ENCODE measurements around the gene TBC1D1.

Gene TBC1D1

DNA sequence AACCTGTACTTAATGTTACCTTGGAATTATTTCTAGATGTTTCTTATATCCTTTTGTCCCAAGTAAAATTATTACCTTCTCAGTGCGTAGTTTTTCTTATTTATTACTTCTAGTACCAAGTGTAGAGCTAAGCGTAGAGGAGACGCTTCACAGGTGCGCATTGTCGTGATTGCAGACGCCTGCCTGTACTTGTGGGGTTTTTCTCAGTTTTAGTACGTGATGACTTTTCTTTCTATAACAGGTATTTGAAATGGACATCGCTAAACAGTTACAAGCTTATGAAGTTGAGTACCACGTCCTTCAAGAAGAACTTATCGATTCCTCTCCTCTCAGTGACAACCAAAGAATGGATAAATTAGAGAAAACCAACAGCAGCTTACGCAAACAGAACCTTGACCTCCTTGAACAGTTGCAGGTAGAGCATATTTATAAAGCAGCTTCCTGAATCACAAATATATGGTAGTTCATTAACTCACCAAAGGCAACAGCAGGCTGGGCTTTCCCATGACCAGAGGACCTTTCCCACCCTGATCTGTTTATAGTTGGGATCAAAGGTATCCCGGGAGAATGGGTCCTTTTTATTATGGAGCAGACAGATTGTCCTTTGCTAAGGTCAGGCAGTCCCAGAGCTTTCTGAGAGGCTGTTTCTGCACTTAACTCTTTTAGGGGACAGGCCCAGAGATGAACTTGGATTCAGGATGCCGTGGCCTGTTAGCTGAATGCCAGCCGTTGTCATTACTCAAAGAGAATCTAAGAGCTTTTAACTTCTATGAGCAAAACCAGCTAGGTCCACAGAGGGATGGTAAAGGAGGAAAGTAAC, 242.2 kb downstream of the TBC1D1 start:
- no peak overlapping the region for H2BK15ac ChIP-seq (ENCODE audit: low read depth, poor library complexity, severe bottlenecking)
- DNase-seq = peak; percentile 46

DNA sequence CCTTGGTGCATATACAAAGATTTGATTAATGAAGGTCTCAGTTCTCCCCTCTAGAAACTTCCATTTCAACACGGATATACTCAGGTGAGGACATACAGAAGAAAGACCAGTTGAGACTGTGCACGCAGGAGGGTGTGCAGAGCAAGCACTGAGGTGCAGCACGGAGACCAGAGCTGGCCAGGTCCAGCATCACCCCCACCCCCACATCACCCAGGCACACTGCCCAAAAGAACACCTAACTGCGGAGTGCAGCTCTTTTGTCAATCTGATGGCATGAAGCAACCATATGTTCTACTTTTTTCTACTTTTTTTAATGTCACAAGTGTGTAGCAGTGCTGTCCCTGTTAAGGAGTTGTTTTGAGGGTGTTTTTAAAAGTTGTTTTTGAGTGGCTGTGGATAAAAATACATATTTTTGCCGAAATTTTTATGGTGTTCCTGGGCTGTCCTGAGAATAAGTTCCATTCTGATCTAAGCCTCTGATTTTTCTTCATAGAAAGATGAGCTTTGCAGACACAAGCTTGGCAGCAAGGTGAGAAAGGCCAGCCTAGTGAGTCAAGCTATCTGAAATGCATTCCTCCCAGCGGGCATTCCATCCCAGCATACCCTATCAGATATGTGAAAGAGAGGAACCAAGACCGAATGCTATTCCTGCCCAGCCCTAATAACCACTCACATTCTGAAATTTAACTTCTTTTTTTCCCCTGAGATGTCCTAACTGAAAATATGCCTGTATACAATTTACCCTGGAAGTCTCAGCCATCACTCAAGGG, 243.0 kb downstream of the TBC1D1 start:
- 96% methylated on average over 6 of the region's 7 CpGs for WGBS
- Histone ChIP-seq H3K4me2 (ENCODE audit: low read length, poor library complexity, severe bottlenecking) (no peak overlapping the region), H3K9ac (ENCODE audit: low read length) (no peak overlapping the region), H3K79me1 (replicated peaks; ENCODE audit: low read length, poor library complexity, severe bottlenecking) (peaks cover 3% of the 10 kb centered on the region), H3K4ac (ENCODE audit: low read depth in 1 of 2, low read length in 2 of 2) (no peak overlapping the region), H2BK12ac (ENCODE audit: low read length in 2 of 2) (no peak overlapping the region), H2BK15ac (ENCODE audit: low read depth, poor library complexity, severe bottlenecking) (no peak overlapping the region), H3K18ac (ENCODE audit: low read depth in 1 of 2, low read length in 2 of 2) (no peak overlapping the region), H4K91ac (ENCODE audit: low read length) (no peak overlapping the region), H2AK5ac (ENCODE audit: low read length, severe bottlenecking) (no peak overlapping the region), H3K36me3 (ENCODE audit: control insufficient read depth in 1 of 2, insufficient read depth in 2 of 2, low read depth in 1 of 2, low read length in 2 of 2) (peaks cover 12 to 14% of the 10 kb centered on the region in 2 experiments), H3K27me3 (ENCODE audit: control insufficient read depth in 1 of 2, insufficient read depth in 1 of 2, low read length in 2 of 2) (no peaks in the 10 kb centered on the region), H2BK120ac (ENCODE audit: low read depth, low read length) (no peak overlapping the region), H3K23ac (ENCODE audit: low read length in 2 of 2) (no peak overlapping the region), H3K14ac (ENCODE audit: low read length in 2 of 2) (no peak overlapping the region), H3K4me3 (ENCODE audit: insufficient read depth in 1 of 2, low read depth in 1 of 2, low read length in 2 of 2) (no peak overlapping the region), H4K8ac (ENCODE audit: low read length) (no peak overlapping the region), H3K4me1 (ENCODE audit: control insufficient read depth, insufficient read depth, low read depth, low read length) (peaks cover 14% of the 10 kb centered on the region), H3K27ac (ENCODE audit: low read length, poor library complexity, severe bottlenecking) (no peak overlapping the region), H3K9me3 (ENCODE audit: control insufficient read depth, low read length) (no peaks in the 10 kb centered on the region), H2BK5ac (ENCODE audit: low read depth, low read length, poor library complexity, severe bottlenecking) (no peak overlapping the region), H2AFZ (ENCODE audit: low read depth, low read length) (no peak overlapping the region)
- DNase-seq = no peak

More for the DNA sequence above, 242.2 kb downstream of the TBC1D1 start:
- Histone ChIP-seq H3K23ac (ENCODE audit: low read length in 2 of 2) (no peak overlapping the region), H3K27me3 (ENCODE audit: control insufficient read depth in 1 of 2, insufficient read depth in 1 of 2, low read length in 2 of 2) (no peaks in the 10 kb centered on the region), H2BK5ac (ENCODE audit: low read depth, low read length, poor library complexity, severe bottlenecking) (no peak overlapping the region), H3K4me3 (ENCODE audit: insufficient read depth in 1 of 2, low read depth in 1 of 2, low read length in 2 of 2) (no peak overlapping the region), H3K36me3 (ENCODE audit: control insufficient read depth in 1 of 2, insufficient read depth in 2 of 2, low read depth in 1 of 2, low read length in 2 of 2) (peaks cover 12 to 14% of the 10 kb centered on the region in 2 experiments), H3K4ac (ENCODE audit: low read depth in 1 of 2, low read length in 2 of 2) (no peak overlapping the region), H3K4me1 (ENCODE audit: control insufficient read depth, insufficient read depth, low read depth, low read length) (peaks cover 17% of the 10 kb centered on the region), H2BK120ac (ENCODE audit: low read depth, low read length) (no peak overlapping the region), H2AFZ (ENCODE audit: low read depth, low read length) (no peak overlapping the region), H4K91ac (ENCODE audit: low read length) (no peak overlapping the region), H3K27ac (ENCODE audit: low read length, poor library complexity, severe bottlenecking) (no peak overlapping the region), H3K4me2 (ENCODE audit: low read length, poor library complexity, severe bottlenecking) (no peak overlapping the region), H3K79me1 (replicated peaks; ENCODE audit: low read length, poor library complexity, severe bottlenecking) (peaks cover 3% of the 10 kb centered on the region), H2BK12ac (ENCODE audit: low read length in 2 of 2) (no peak overlapping the region), H4K8ac (ENCODE audit: low read length) (no peak overlapping the region), H3K9me3 (ENCODE audit: control insufficient read depth, low read length) (no peaks in the 10 kb centered on the region), H3K14ac (ENCODE audit: low read length in 2 of 2) (no peak overlapping the region), H2AK5ac (ENCODE audit: low read length, severe bottlenecking) (no peak overlapping the region), H3K18ac (ENCODE audit: low read depth in 1 of 2, low read length in 2 of 2) (no peak overlapping the region), H3K9ac (ENCODE audit: low read length) (peak overlapping the region; percentile 88)
- 88% methylated on average over 13 of the region's 14 CpGs for WGBS

DNA sequence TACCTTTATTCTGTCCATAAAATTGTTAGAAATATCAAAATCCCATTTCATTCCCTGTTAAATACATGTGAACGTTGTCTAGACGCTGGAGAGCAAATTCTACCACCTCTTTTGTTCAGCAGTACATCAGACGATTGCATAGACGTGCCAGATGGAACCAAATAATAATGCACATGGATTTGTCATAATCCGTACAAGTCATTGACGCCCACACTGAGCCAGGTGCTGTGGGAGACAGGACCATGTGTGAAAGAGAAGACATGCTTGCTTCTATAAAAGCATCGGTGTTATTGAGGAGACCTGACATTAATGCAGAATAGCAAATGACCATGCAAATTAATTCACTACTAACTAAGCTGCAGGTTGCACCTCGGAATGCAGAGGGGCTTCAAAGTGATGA, 244.3 kb downstream of the TBC1D1 start:
- Histone ChIP-seq H3K4me1 (ENCODE audit: control insufficient read depth, insufficient read depth, low read depth, low read length) (peaks cover 10% of the 10 kb centered on the region), H3K9me3 (ENCODE audit: control insufficient read depth, low read length) (no peaks in the 10 kb centered on the region), H3K9ac (ENCODE audit: low read length) (no peak overlapping the region), H3K27me3 (ENCODE audit: control insufficient read depth in 1 of 2, insufficient read depth in 1 of 2, low read length in 2 of 2) (no peaks in the 10 kb centered on the region), H2BK15ac (ENCODE audit: low read depth, poor library complexity, severe bottlenecking) (no peak overlapping the region), H3K4me2 (ENCODE audit: low read length, poor library complexity, severe bottlenecking) (no peak overlapping the region), H3K14ac (ENCODE audit: low read length in 2 of 2) (no peak overlapping the region), H3K27ac (ENCODE audit: low read length, poor library complexity, severe bottlenecking) (no peak overlapping the region), H2AK5ac (ENCODE audit: low read length, severe bottlenecking) (no peak overlapping the region), H2BK12ac (ENCODE audit: low read length in 2 of 2) (no peak overlapping the region), H4K91ac (ENCODE audit: low read length) (no peak overlapping the region), H4K8ac (ENCODE audit: low read length) (no peak overlapping the region), H3K23ac (ENCODE audit: low read length in 2 of 2) (no peak overlapping the region), H3K36me3 (ENCODE audit: control insufficient read depth in 1 of 2, insufficient read depth in 2 of 2, low read depth in 1 of 2, low read length in 2 of 2) (peaks cover 16 to 20% of the 10 kb centered on the region in 2 experiments), H2AFZ (ENCODE audit: low read depth, low read length) (no peak overlapping the region), H3K4ac (ENCODE audit: low read depth in 1 of 2, low read length in 2 of 2) (no peak overlapping the region), H2BK5ac (ENCODE audit: low read depth, low read length, poor library complexity, severe bottlenecking) (no peak overlapping the region), H3K79me1 (replicated peaks; ENCODE audit: low read length, poor library complexity, severe bottlenecking) (peaks cover 3% of the 10 kb centered on the region), H3K4me3 (ENCODE audit: insufficient read depth in 1 of 2, low read depth in 1 of 2, low read length in 2 of 2) (no peak overlapping the region), H3K18ac (ENCODE audit: low read depth in 1 of 2, low read length in 2 of 2) (no peak overlapping the region), H2BK120ac (ENCODE audit: low read depth, low read length) (no peak overlapping the region)
- no peak for DNase-seq
- WGBS = 93% methylated on average over 8 of the region's 8 CpGs

DNA sequence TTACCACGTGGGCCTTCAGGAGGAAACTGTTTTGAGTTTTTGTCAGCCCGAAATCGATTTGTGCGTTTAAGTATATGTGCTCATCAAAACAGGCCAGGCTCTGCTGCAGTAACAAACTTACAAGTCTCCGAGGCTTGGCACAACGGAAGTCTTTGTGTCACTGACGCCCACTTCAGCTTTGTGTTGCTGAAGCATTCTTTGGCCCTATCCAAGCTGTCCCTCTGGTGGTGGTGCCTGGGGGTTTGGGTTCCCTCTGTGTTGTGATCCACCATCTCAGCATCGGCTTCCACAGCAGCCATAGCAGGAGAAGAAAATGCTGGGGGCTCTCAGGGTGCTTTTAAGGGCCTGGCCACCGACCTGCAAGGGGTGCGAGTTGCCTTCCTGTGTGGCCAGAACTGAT, 245.7 kb downstream of the TBC1D1 start:
- DNase-seq = no peak
- H2AK5ac ChIP-seq (ENCODE audit: low read length, severe bottlenecking) = no peak overlapping the region
- H2BK5ac ChIP-seq (ENCODE audit: low read depth, low read length, poor library complexity, severe bottlenecking) = no peak overlapping the region
- no peak overlapping the region for H2AFZ ChIP-seq (ENCODE audit: low read depth, low read length)
- H3K4me1 ChIP-seq (ENCODE audit: control insufficient read depth, insufficient read depth, low read depth, low read length) = peaks cover 5% of the 10 kb centered on the region
- no peak overlapping the region for H3K23ac ChIP-seq (ENCODE audit: low read length in 2 of 2)
- H3K14ac ChIP-seq (ENCODE audit: low read length in 2 of 2) = no peak overlapping the region
- no peak overlapping the region for H2BK12ac ChIP-seq (ENCODE audit: low read length in 2 of 2)
- no peak overlapping the region for H4K91ac ChIP-seq (ENCODE audit: low read length)
- H3K18ac ChIP-seq (ENCODE audit: low read depth in 1 of 2, low read length in 2 of 2) = no peak overlapping the region
- no peak overlapping the region for H3K4me3 ChIP-seq (ENCODE audit: insufficient read depth in 1 of 2, low read depth in 1 of 2, low read length in 2 of 2)
- H3K27me3 ChIP-seq (ENCODE audit: control insufficient read depth in 1 of 2, insufficient read depth in 1 of 2, low read length in 2 of 2) = no peaks in the 10 kb centered on the region
- H4K8ac ChIP-seq (ENCODE audit: low read length) = no peak overlapping the region
- H3K4me2 ChIP-seq (ENCODE audit: low read length, poor library complexity, severe bottlenecking) = no peak overlapping the region
- H3K79me1 ChIP-seq (replicated peaks; ENCODE audit: low read length, poor library complexity, severe bottlenecking) = peaks cover 1% of the 10 kb centered on the region
- peaks cover 16 to 22% of the 10 kb centered on the region in 2 experiments for H3K36me3 ChIP-seq (ENCODE audit: control insufficient read depth in 1 of 2, insufficient read depth in 2 of 2, low read depth in 1 of 2, low read length in 2 of 2)
- WGBS = 95% methylated on average over 10 of the region's 10 CpGs
- no peak overlapping the region for H3K27ac ChIP-seq (ENCODE audit: low read length, poor library complexity, severe bottlenecking)
- no peak overlapping the region for H2BK120ac ChIP-seq (ENCODE audit: low read depth, low read length)
- no peak overlapping the region for H3K4ac ChIP-seq (ENCODE audit: low read depth in 1 of 2, low read length in 2 of 2)
- no peaks in the 10 kb centered on the region for H3K9me3 ChIP-seq (ENCODE audit: control insufficient read depth, low read length)
- H2BK15ac ChIP-seq (ENCODE audit: low read depth, poor library complexity, severe bottlenecking) = peak overlapping the region; percentile 35
- H3K9ac ChIP-seq (ENCODE audit: low read length) = no peak overlapping the region

Measured in mesenchymal stem cell (in vitro differentiated cells and primary cell).